HCT116 (cell line): ENCODE results near the gene EPHB2. TPM values are rescaled to one million over a fixed set of nuclear protein-coding genes. Genes with fewer than 3 reads are reported as not detected.

Experiments
- ATAC-seq: fragments of 200-7000 bp; cut with Tn5 transposase; 2 replicates; pipeline ENCODE4 v1.9.1; 2020; ENCODE audit warnings: mild to moderate bottlenecking, moderate library complexity
- BruUV-seq: library from RNA; stranded (reverse); fragments of 400-500 nt; replicated peaks from 2 replicates; lab custom pipeline; 2021; lab: Mats Ljungman, UMichigan
- CTCF ChIA-PET: fragments of 300-600 bp; sonication (Branson Sonifier 250); formaldehyde crosslinking; loops from one replicate; lab custom pipeline; 2021; ENCODE audit warnings: antibody characterized with exemption; lab: Charles Lee
- POLR2A ChIA-PET: fragments of 300-600, 350-600 bp; sonication (Branson Sonifier 250); formaldehyde crosslinking; loops from one replicate; lab custom pipeline; 2021; ENCODE audit warnings: antibody characterized with exemption; lab: Charles Lee
- RAD21 ChIA-PET, 2 experiments: fragments of 300-600 bp; sonication (Branson Sonifier 250); formaldehyde crosslinking; loops; one replicate each; lab custom pipeline; 2023; ENCODE audit warnings: low total read pairs in 2 of 2; ENCODE audit not compliant: uncharacterized antibody in 2 of 2, unreplicated experiment in 2 of 2, low non-redundant PET in 1 of 2; lab: Charles Lee
- DNase-seq: peaks from one replicate; pipeline ENCODE4 v3.0.0-alpha.2; 2010; ENCODE audit warnings: low read depth, low spot score
- H2AFZ ChIP-seq: fragments of 200-600 bp; shearing (Covaris generic), sonication (generic); 2 replicates; pipeline ENCODE4 v1.6.1; 2017; ENCODE audit warnings: low read depth, mixed run types, mixed read lengths, antibody characterized with exemption, low read length; ENCODE audit not compliant: poor library complexity, severe bottlenecking
- H3K27ac ChIP-seq: 2 replicates; pipeline ENCODE4 v1.5.1; 2012; ENCODE audit warnings: low read depth, low read length
- H3K27me3 ChIP-seq: fragments of 200-600 bp; sonication (generic); 2 replicates; pipeline ENCODE4 v1.6.1; 2016; ENCODE audit warnings: mixed run types, low read length, mixed read lengths; ENCODE audit not compliant: insufficient read depth
- H3K36me3 ChIP-seq, 2 experiments: fragments of 200-500 bp in 1 of 2; fragments of 200-600 bp in 1 of 2; sonication (Bioruptor generic) in 1 of 2; sonication (generic) in 1 of 2; 2 replicates each; pipeline versions ENCODE4 v1.5.1 to v1.6.1; 2014 to 2016; ENCODE audit warnings: low read length in 2 of 2, inconsistent platforms in 1 of 2, mixed read lengths in 1 of 2, mixed run types in 1 of 2; ENCODE audit not compliant: insufficient read depth in 2 of 2, control insufficient read depth in 1 of 2
- H3K4me1 ChIP-seq, 2 experiments: fragments of 200-600 bp in 1 of 2; sonication (generic) in 1 of 2; 2 replicates each; pipeline versions ENCODE4 v1.5.1 to v1.6.1; 2012 to 2017; ENCODE audit warnings: low read length in 2 of 2, inconsistent platforms in 1 of 2, mild to moderate bottlenecking in 1 of 2, mixed read lengths in 1 of 2, mixed run types in 1 of 2, moderate library complexity in 1 of 2; ENCODE audit not compliant: insufficient read depth in 2 of 2, control insufficient read depth in 1 of 2
- H3K4me2 ChIP-seq: fragments of 200-600 bp; sonication (generic); 2 replicates; pipeline ENCODE4 v1.6.1; 2017; ENCODE audit warnings: mixed run types, low read length, mixed read lengths
- H3K4me3 ChIP-seq, 2 experiments: fragments of 200-600 bp in 1 of 2; sonication (generic) in 1 of 2; replicated peaks in 1 of 2; 2 replicates each; pipeline ENCODE4 v1.5.1; 2011 to 2016; ENCODE audit warnings: low read length in 2 of 2, control low read depth in 1 of 2, low read depth in 1 of 2, mild to moderate bottlenecking in 1 of 2, mixed read lengths in 1 of 2, mixed run types in 1 of 2
- H3K79me2 ChIP-seq: fragments of 200-600 bp; sonication (generic); 2 replicates; pipeline ENCODE4 v1.6.1; 2017; ENCODE audit warnings: mild to moderate bottlenecking, mixed run types, low read length, moderate library complexity, mixed read lengths; ENCODE audit not compliant: insufficient read depth
- H3K9ac ChIP-seq: fragments of 200-600 bp; sonication (generic); 2 replicates; pipeline ENCODE4 v1.6.1; 2016; ENCODE audit warnings: low read length, mixed read lengths
- H3K9me2 ChIP-seq: fragments of 200-600 bp; sonication (generic), shearing (Covaris generic); 2 replicates; pipeline ENCODE4 v1.6.1; 2017; ENCODE audit warnings: mixed run types, mild to moderate bottlenecking, moderate library complexity; ENCODE audit not compliant: insufficient read depth
- H3K9me3 ChIP-seq, 2 experiments: fragments of 200-500 bp in 1 of 2; fragments of 200-600 bp in 1 of 2; sonication (Bioruptor generic) in 1 of 2; sonication (generic) in 1 of 2; 2 replicates each; pipeline ENCODE4 v1.6.1; 2014 to 2017; ENCODE audit warnings: low read length in 2 of 2, mixed read lengths in 2 of 2, inconsistent platforms in 1 of 2, low read depth in 1 of 2, mild to moderate bottlenecking in 1 of 2, mixed run types in 1 of 2, moderate library complexity in 1 of 2; ENCODE audit not compliant: control insufficient read depth in 1 of 2, insufficient read depth in 1 of 2
- H4K20me1 ChIP-seq: fragments of 200-600 bp; sonication (generic), shearing (Covaris generic); 2 replicates; pipeline ENCODE4 v1.6.1; 2017; ENCODE audit warnings: mixed run types, mild to moderate bottlenecking, moderate library complexity; ENCODE audit not compliant: insufficient read depth
- CBX3 ChIP-seq: IDR thresholded peaks from 2 replicates; pipeline ENCODE4 v1.6.1; 2012; ENCODE audit warnings: low read depth
- CEBPB ChIP-seq: IDR thresholded peaks from 2 replicates; pipeline ENCODE4 v1.6.1; 2012; ENCODE audit warnings: low read depth
- ELF1 ChIP-seq: IDR thresholded peaks from 2 replicates; pipeline ENCODE4 v1.6.1; 2012; ENCODE audit warnings: low read depth, borderline replicate concordance
- EZH2 ChIP-seq: fragments of 200-600 bp; sonication (generic); IDR thresholded peaks from 2 replicates; pipeline ENCODE4 v1.6.1; 2017; ENCODE audit warnings: antibody characterized with exemption, mixed run types
- MAX ChIP-seq: IDR thresholded peaks from 2 replicates; pipeline ENCODE4 v1.6.1; 2012
- RAD21 ChIP-seq: IDR thresholded peaks from 2 replicates; pipeline ENCODE4 v1.6.1; 2012; ENCODE audit warnings: low read depth, mild to moderate bottlenecking
- REST ChIP-seq: IDR thresholded peaks from 2 replicates; pipeline ENCODE4 v1.6.1; 2012; ENCODE audit warnings: low read depth
- SP1 ChIP-seq: IDR thresholded peaks from 2 replicates; pipeline ENCODE4 v1.6.1; 2012; ENCODE audit warnings: low read depth
- ZNF274 ChIP-seq: fragments of 200-500 bp; sonication (Bioruptor generic); IDR thresholded peaks from 2 replicates; pipeline ENCODE4 v1.6.1; 2014; ENCODE audit warnings: mild to moderate bottlenecking, low read depth, low read length, inconsistent platforms
- intact Hi-C: fragments of 100-400 bp; cut with micrococcal nuclease; formaldehyde crosslinking; loops from 2 replicates; pipeline ENCODE4 v1.10.0; 2022
- total RNA-seq: library from RNA; stranded (reverse); gene quantifications from one replicate; pipeline ENCODE4 v1.2.1, GENCODE V29; 2021; ENCODE audit not compliant: unreplicated experiment

EPHB2 gene
- total RNA-seq, 1 experiment from 2014 or later = 19.5 TPM

GRCh38 chr1:22708777-22709176, 1.9 kb upstream of the EPHB2 start:
- H3K9me2 ChIP-seq = no peaks in the 10 kb centered on the region
- RAD21 ChIA-PET = no interaction called here
- H3K36me3 ChIP-seq = no peaks in the 10 kb centered on the region
- no peak overlapping the region for H3K27ac ChIP-seq
- H2AFZ ChIP-seq = no peak overlapping the region
- no peaks in the 10 kb centered on the region for H3K79me2 ChIP-seq
- intact Hi-C loops = no loop called here
- BruUV-seq = no TSS peak
- ATAC-seq (no peak), DNase-seq (no peak)
- H3K9ac ChIP-seq = no peak overlapping the region
- H3K27me3 ChIP-seq = no peaks in the 10 kb centered on the region
- no peak for TF ChIP-seq ZNF274
- TF ChIP-seq ELF1 = no peak
- no peak for TF ChIP-seq CBX3
- TF ChIP-seq REST = no peak
- no peak for TF ChIP-seq RAD21
- TF ChIP-seq SP1 = no peak
- TF ChIP-seq MAX = no peak
- TF ChIP-seq EZH2 = no peak
- TF ChIP-seq CEBPB = no peak
- no peak overlapping the region for H3K4me3 ChIP-seq
- H3K4me1 ChIP-seq = peaks cover 0 to 22% of the 10 kb centered on the region in 2 experiments; a peak in 3 of 4 replicates
- POLR2A ChIA-PET = no interaction called here
- no peaks in the 10 kb centered on the region for H3K9me3 ChIP-seq
- H4K20me1 ChIP-seq = no peaks in the 10 kb centered on the region
- no peak overlapping the region for H3K4me2 ChIP-seq
- CTCF ChIA-PET = interaction anchor here (1.0 to 1.8 kb wide), 3 partner anchors 11 to 40 kb away, joined by 3 to 5 read pairs (median 3); no protein-coding TSS in a partner anchor
